Parathyroid adenoma (tissue), 2 donors: ENCODE measurements around the gene SLAIN1.
A peak's percentile ranks its signal among the peaks of the same experiment; 100 is the strongest.

ENCODE experiments used
- H2AFZ ChIP-seq: fragments of 300-600 bp; sonication (generic); one replicate; pipeline ENCODE4 v1.7.0; 2017; ENCODE audit warnings: antibody characterized with exemption, mild to moderate bottlenecking
- H3K27ac ChIP-seq: fragments of 300-600 bp; sonication (generic); one replicate; pipeline ENCODE4 v1.7.0; 2017
- H3K27me3 ChIP-seq: fragments of 300-600 bp; sonication (generic); one replicate; pipeline ENCODE4 v1.7.0; 2017; ENCODE audit warnings: low read length; ENCODE audit not compliant: control insufficient read depth, insufficient read depth
- H3K36me3 ChIP-seq: fragments of 300-600 bp; sonication (generic); one replicate; pipeline ENCODE4 v1.7.0; 2017; ENCODE audit warnings: low read length; ENCODE audit not compliant: control insufficient read depth, insufficient read depth
- H3K4me1 ChIP-seq: fragments of 300-600 bp; sonication (generic); one replicate; pipeline ENCODE4 v1.7.0; 2017; ENCODE audit warnings: control low read depth
- H3K4me2 ChIP-seq: fragments of 300-600 bp; sonication (generic); one replicate; pipeline ENCODE4 v1.7.0; 2017; ENCODE audit warnings: low read length
- H3K4me3 ChIP-seq: fragments of 300-600 bp; sonication (generic); one replicate; pipeline ENCODE4 v1.7.0; 2017; ENCODE audit warnings: low read depth, low read length
- H3K79me2 ChIP-seq: fragments of 300-600 bp; sonication (generic); one replicate; pipeline ENCODE4 v1.7.0; 2017; ENCODE audit warnings: control low read depth
- H3K9ac ChIP-seq: fragments of 300-600 bp; sonication (generic); one replicate; pipeline ENCODE4 v1.7.0; 2017; ENCODE audit warnings: mild to moderate bottlenecking
- H3K9me3 ChIP-seq: fragments of 300-600 bp; sonication (generic); one replicate; pipeline ENCODE4 v1.7.0; 2017; ENCODE audit warnings: low read length; ENCODE audit not compliant: control insufficient read depth
- CTCF ChIP-seq: fragments of 300-600 bp; sonication (generic); IDR thresholded peaks from one replicate; pipeline ENCODE4 v1.7.0; 2017; ENCODE audit warnings: antibody characterized with exemption, mild to moderate bottlenecking
- donor health status: primary hyperparathyroidism.

SLAIN1 gene

DNA sequence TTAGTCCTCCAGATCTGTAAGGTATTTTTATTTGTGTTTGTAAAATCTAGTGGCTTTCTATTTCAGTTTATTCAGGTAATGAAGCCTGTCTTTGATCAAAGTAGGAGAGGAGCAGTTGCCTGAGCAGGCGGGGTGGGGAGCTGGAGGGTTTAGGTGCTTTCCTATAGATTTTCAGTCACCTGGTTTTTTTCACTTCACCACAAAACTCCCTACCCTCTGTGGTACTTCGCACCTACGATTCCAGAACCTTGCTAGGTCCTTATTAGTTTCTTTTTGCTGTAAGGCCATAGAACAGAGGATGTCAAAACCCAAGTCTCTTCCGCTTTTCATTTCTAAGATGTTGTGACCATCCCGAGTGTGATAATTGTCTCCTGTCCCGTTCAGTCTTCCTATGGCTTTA is 26.6 kb downstream of the SLAIN1 start:
- no peak overlapping the region for H3K27ac ChIP-seq
- H3K4me2 ChIP-seq, result no peak overlapping the region
- no peak overlapping the region for H2AFZ ChIP-seq
- H3K36me3 ChIP-seq, result no peaks in the 10 kb centered on the region
- no peaks in the 10 kb centered on the region for H3K4me1 ChIP-seq
- H3K4me3 ChIP-seq, result no peak overlapping the region
- no peaks in the 10 kb centered on the region for H3K9me3 ChIP-seq
- no peaks in the 10 kb centered on the region for H3K27me3 ChIP-seq
- TF ChIP-seq CTCF, result no peak
- no peaks in the 10 kb centered on the region for H3K79me2 ChIP-seq
- no peak overlapping the region for H3K9ac ChIP-seq

- H3K4me1 ChIP-seq, result no peaks in the 10 kb centered on the region
- no peak overlapping the region for H3K4me2 ChIP-seq
- H3K79me2 ChIP-seq, result no peaks in the 10 kb centered on the region
- H3K36me3 ChIP-seq, result no peaks in the 10 kb centered on the region
- no peak overlapping the region for H2AFZ ChIP-seq
- H3K27me3 ChIP-seq, result no peaks in the 10 kb centered on the region
- no peak overlapping the region for H3K4me3 ChIP-seq
- no peak overlapping the region for H3K9ac ChIP-seq
- no peaks in the 10 kb centered on the region for H3K9me3 ChIP-seq
- TF ChIP-seq CTCF, result no peak
- H3K27ac ChIP-seq, result no peak overlapping the region
Observed at GRCh38 chr13:77725071-77725470, 27.6 kb downstream of the SLAIN1 start.

GRCh38 chr13:77728265-77729125 is 31.0 kb downstream of the SLAIN1 start:
- Histone ChIP-seq H3K4me1 (no peaks in the 10 kb centered on the region), H3K4me3 (peak overlapping the region; percentile 25), H3K27me3 (no peaks in the 10 kb centered on the region), H3K36me3 (no peaks in the 10 kb centered on the region), H2AFZ (no peak overlapping the region), H3K9ac (no peak overlapping the region), H3K79me2 (no peaks in the 10 kb centered on the region), H3K27ac (peak overlapping the region; percentile 50), H3K9me3 (no peaks in the 10 kb centered on the region), H3K4me2 (peak overlapping the region; percentile 66)
- TF ChIP-seq CTCF, result no peak

DNA sequence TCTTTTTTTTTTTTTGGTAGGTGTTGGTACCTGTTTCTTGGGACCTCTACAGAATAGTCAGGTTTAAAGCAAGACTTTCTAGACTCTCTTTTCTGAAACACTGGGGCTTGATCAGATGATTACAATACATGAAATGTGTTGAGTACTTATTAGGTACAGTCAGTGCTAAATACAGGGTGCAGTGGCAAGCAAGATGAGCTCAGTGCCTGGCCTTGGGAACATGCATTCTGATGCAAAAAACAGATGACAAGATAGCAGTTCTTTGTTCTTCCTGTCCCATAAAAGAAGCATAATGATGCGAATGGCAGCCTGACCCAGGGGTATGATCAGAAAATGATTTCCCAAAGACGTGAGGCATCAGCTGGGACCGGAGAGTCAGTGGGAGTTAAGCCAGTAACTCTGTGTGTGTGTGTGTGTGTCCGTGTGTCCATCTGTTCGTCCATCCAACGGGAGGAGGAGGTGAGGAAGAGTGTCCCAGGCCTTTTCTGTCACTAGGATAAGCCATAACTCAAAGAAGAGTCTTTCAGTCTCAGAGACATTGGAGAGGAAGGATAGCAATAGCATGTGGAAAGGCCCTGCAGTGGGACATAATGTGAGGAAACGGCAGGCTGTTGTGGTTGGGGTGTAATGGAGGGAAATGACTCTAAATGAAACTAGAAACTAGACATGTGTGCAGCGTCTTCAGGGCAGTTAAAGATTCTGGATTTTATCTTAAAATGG is 32.2 kb downstream of the SLAIN1 start:
- H3K36me3 ChIP-seq, result no peaks in the 10 kb centered on the region
- no peaks in the 10 kb centered on the region for H3K9me3 ChIP-seq
- H3K4me1 ChIP-seq, result no peaks in the 10 kb centered on the region
- no peaks in the 10 kb centered on the region for H3K27me3 ChIP-seq
- H3K27ac ChIP-seq, result peak overlapping the region; percentile 50
- peak overlapping the region; percentile 25 for H3K4me3 ChIP-seq
- H3K79me2 ChIP-seq, result no peaks in the 10 kb centered on the region
- peak overlapping the region; percentile 44 for H2AFZ ChIP-seq
- no peak overlapping the region for H3K9ac ChIP-seq
- no peak for TF ChIP-seq CTCF
- H3K4me2 ChIP-seq, result peak overlapping the region; percentile 66
